Gastrocnemius medialis (tissue), 4 donors: Measurements from ENCODE around the gene HIVEP2.

Experiments used
- CTCF ChIP-seq, 5 experiments: fragments of 450-650 bp in 3 of 5; fragments of 200-600 bp in 2 of 5; sonication (generic) in 2 of 5; IDR thresholded peaks in 4 of 5; conservative IDR thresholded peaks in 1 of 5; 1 replicate in 4 of 5; 2 replicates in 1 of 5; pipeline ENCODE4 v1.5.1; 2016 to 2019; ENCODE audit warnings: antibody characterized with exemption in 5 of 5, mild to moderate bottlenecking in 3 of 5, moderate library complexity in 3 of 5
- POLR2A ChIP-seq, 2 donors: fragments of 450-650 bp; IDR thresholded peaks; one replicate each; pipeline ENCODE4 v1.6.1; 2017; ENCODE audit warnings: antibody characterized with exemption in 2 of 2, mild to moderate bottlenecking in 2 of 2, moderate library complexity in 2 of 2

- TF ChIP-seq CTCF (IDR thresholded peaks at IDR 0.05 in 4 of 5, conservative IDR thresholded peaks at IDR 0.05 in 1 of 5) = no peak
- TF ChIP-seq POLR2A (IDR thresholded peaks at IDR 0.05) = no peak
These were observed 163.8 kb downstream of the HIVEP2 start for GRCh38 chr6:142781129-142781528.
